ENCODE results near the gene AP2A1. TPM values are rescaled to one million over a fixed set of nuclear protein-coding genes. Genes with fewer than 3 reads are reported as not detected.

AP2A1 gene
- total and polyA plus RNA-seq, 4 donors: 20.1 to 123 (median 57.5) TPM

DNA sequence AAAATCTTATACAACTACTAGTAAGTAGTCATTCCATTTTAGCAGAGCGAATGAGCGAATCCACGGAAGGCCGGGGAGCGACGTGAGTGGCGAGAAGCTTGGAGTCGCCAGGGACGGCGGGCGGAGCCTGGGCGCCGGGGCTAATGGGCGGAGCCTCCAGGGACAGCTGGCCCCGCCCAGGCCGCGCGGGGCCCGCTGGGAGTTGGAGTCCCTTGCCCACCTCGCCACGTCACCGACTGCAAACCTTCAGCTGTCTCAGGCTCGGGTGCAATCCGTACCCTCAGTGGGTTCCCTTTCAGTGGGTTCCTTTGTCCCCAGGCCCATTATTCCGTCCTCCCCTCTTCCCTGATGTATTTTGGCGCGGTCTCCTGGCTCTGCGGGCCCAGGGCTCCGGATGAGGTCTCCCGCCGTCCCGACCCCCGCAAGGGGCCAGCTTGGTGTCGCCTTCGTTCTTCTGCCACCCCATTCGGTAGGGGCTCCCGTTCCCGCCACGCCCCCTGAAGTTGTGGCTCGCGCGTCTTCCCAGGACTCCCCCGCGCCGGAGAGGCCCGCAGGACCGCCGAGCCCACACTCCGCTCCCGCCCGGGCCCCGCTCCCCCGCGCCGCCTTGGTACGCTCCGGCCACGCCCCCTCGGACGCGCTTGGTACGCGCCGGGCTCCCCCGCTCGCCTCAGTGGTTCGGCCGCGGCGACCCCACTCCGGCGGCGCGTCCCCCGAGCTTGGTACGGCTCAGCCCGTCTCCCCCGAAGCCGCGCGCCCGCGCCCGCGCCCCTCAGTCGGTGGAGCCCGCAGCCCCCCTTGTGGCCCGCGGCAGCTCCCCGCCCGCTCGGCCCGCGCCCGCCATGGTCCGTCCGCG, 83.9 kb downstream of the AP2A1 start, which contains the start of gene PTOV1:
PTOV1 (plus strand) TSS at position 673 of the 856 bp plus-strand sequence.
- Histone ChIP-seq H3K27ac (ENCODE audit: low read depth in 1 of 2, low read length in 2 of 2) (peak within 1 kb of the TSS; percentile 99 to 100), H3K4me1 (ENCODE audit: control insufficient read depth in 4 of 4, insufficient read depth in 4 of 4, low read length in 3 of 4) (peaks cover 3 to 19% (median 13%) of the 10 kb centered on the region in 4 donors), H3K27me3 (ENCODE audit: control insufficient read depth in 4 of 4, insufficient read depth in 4 of 4, low read length in 3 of 4) (no peaks in the 10 kb centered on the region), H3K4me3 (ENCODE audit: low read depth in 1 of 3, low read length in 3 of 3) (peak within 1 kb of the TSS; percentile 90 to 93 (median 92)), H3K9me3 (ENCODE audit: control insufficient read depth in 4 of 4, low read length in 3 of 4) (no peaks in the 10 kb centered on the region), H3K9ac (ENCODE audit: low read depth in 1 of 2, low read length in 2 of 2) (peak within 1 kb of the TSS; percentile 92 to 98), H3K36me3 (ENCODE audit: control insufficient read depth in 4 of 4, insufficient read depth in 3 of 4, low read depth in 1 of 4, low read length in 3 of 4) (peaks cover 0 to 2% (median 0%) of the 10 kb centered on the region in 4 donors)
- TF ChIP-seq, protein P1, sequence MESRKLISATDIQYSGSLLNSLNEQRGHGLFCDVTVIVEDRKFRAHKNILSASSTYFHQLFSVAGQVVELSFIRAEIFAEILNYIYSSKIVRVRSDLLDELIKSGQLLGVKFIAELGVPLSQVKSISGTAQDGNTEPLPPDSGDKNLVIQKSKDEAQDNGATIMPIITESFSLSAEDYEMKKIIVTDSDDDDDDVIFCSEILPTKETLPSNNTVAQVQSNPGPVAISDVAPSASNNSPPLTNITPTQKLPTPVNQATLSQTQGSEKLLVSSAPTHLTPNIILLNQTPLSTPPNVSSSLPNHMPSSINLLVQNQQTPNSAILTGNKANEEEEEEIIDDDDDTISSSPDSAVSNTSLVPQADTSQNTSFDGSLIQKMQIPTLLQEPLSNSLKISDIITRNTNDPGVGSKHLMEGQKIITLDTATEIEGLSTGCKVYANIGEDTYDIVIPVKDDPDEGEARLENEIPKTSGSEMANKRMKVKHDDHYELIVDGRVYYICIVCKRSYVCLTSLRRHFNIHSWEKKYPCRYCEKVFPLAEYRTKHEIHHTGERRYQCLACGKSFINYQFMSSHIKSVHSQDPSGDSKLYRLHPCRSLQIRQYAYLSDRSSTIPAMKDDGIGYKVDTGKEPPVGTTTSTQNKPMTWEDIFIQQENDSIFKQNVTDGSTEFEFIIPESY (IDR thresholded peaks at IDR 0.05): no peak
- peak in 1 of 2 donors; percentile 2 for TF ChIP-seq RAD21 (IDR thresholded peaks at IDR 0.05)
- peak; percentile 45 for TF ChIP-seq YY1 (IDR thresholded peaks at IDR 0.05)
- TF ChIP-seq, protein P2, sequence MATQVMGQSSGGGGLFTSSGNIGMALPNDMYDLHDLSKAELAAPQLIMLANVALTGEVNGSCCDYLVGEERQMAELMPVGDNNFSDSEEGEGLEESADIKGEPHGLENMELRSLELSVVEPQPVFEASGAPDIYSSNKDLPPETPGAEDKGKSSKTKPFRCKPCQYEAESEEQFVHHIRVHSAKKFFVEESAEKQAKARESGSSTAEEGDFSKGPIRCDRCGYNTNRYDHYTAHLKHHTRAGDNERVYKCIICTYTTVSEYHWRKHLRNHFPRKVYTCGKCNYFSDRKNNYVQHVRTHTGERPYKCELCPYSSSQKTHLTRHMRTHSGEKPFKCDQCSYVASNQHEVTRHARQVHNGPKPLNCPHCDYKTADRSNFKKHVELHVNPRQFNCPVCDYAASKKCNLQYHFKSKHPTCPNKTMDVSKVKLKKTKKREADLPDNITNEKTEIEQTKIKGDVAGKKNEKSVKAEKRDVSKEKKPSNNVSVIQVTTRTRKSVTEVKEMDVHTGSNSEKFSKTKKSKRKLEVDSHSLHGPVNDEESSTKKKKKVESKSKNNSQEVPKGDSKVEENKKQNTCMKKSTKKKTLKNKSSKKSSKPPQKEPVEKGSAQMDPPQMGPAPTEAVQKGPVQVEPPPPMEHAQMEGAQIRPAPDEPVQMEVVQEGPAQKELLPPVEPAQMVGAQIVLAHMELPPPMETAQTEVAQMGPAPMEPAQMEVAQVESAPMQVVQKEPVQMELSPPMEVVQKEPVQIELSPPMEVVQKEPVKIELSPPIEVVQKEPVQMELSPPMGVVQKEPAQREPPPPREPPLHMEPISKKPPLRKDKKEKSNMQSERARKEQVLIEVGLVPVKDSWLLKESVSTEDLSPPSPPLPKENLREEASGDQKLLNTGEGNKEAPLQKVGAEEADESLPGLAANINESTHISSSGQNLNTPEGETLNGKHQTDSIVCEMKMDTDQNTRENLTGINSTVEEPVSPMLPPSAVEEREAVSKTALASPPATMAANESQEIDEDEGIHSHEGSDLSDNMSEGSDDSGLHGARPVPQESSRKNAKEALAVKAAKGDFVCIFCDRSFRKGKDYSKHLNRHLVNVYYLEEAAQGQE (IDR thresholded peaks at IDR 0.05): no peak
- TF ChIP-seq GABPA (IDR thresholded peaks at IDR 0.05 in 1 of 2, conservative IDR thresholded peaks at IDR 0.05 in 1 of 2): no peak
- TF ChIP-seq TAF1 (conservative IDR thresholded peaks at IDR 0.05): no peak
- no peak for TF ChIP-seq HNF4A (conservative IDR thresholded peaks at IDR 0.05)
- no peak for TF ChIP-seq SP1 (IDR thresholded peaks at IDR 0.05)
- no peak for TF ChIP-seq FOXA2 (IDR thresholded peaks at IDR 0.05)
- TF ChIP-seq HNF4G (IDR thresholded peaks at IDR 0.05): no peak
- TF ChIP-seq JUND (IDR thresholded peaks at IDR 0.05): no peak
- TF ChIP-seq, protein P3, sequence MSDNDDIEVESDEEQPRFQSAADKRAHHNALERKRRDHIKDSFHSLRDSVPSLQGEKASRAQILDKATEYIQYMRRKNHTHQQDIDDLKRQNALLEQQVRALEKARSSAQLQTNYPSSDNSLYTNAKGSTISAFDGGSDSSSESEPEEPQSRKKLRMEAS (IDR thresholded peaks at IDR 0.05): no peak
- no peak for TF ChIP-seq EGR1 (IDR thresholded peaks at IDR 0.05; ENCODE audit: low read depth in 2 of 2)
- TF ChIP-seq FOXA1 (IDR thresholded peaks at IDR 0.05): no peak
- TF ChIP-seq, protein P4, sequence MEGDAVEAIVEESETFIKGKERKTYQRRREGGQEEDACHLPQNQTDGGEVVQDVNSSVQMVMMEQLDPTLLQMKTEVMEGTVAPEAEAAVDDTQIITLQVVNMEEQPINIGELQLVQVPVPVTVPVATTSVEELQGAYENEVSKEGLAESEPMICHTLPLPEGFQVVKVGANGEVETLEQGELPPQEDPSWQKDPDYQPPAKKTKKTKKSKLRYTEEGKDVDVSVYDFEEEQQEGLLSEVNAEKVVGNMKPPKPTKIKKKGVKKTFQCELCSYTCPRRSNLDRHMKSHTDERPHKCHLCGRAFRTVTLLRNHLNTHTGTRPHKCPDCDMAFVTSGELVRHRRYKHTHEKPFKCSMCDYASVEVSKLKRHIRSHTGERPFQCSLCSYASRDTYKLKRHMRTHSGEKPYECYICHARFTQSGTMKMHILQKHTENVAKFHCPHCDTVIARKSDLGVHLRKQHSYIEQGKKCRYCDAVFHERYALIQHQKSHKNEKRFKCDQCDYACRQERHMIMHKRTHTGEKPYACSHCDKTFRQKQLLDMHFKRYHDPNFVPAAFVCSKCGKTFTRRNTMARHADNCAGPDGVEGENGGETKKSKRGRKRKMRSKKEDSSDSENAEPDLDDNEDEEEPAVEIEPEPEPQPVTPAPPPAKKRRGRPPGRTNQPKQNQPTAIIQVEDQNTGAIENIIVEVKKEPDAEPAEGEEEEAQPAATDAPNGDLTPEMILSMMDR (IDR thresholded peaks at IDR 0.05; ENCODE audit: low read depth, low read length, missing input control): no peak
- DNase-seq (ENCODE audit: low spot score): peak; percentile 94
- 1% methylated on average over 98 of the region's 98 CpGs for WGBS

All from liver (tissue), 9 donors.